Smooth muscle cell (in vitro differentiated cells): Measurements from ENCODE around the gene RNF6. TPM values are rescaled to one million over a fixed set of nuclear protein-coding genes. Genes with fewer than 3 reads are reported as not detected.

Source experiments
- DNase-seq: peaks from one replicate; lab custom pipeline; 2025; ENCODE audit not compliant: unreplicated experiment; lab: John Stamatoyannopoulos, UW
- H2AFZ ChIP-seq: fragments of 200-600 bp; sonication (generic); 2 replicates; pipeline ENCODE4 v1.6.0; 2016; ENCODE audit warnings: antibody characterized with exemption, low read depth, mild to moderate bottlenecking
- H3F3A ChIP-seq: fragments of 200-600 bp; sonication (generic); 2 replicates; pipeline ENCODE4 v1.6.0; 2017; ENCODE audit warnings: antibody characterized with exemption, low read depth
- H3K27ac ChIP-seq: fragments of 200-600 bp; sonication (generic); 2 replicates; pipeline ENCODE4 v1.5.1; 2016; ENCODE audit warnings: low read depth, mild to moderate bottlenecking
- H3K27me3 ChIP-seq: fragments of 200-600 bp; sonication (generic); 2 replicates; pipeline ENCODE4 v1.6.1; 2016; ENCODE audit warnings: low read depth, mild to moderate bottlenecking
- H3K36me3 ChIP-seq: fragments of 200-600 bp; sonication (generic); 2 replicates; pipeline ENCODE4 v1.5.1; 2016; ENCODE audit warnings: low read depth
- H3K4me1 ChIP-seq: fragments of 200-600 bp; sonication (generic); 2 replicates; pipeline ENCODE4 v1.5.1; 2016; ENCODE audit warnings: low read depth
- H3K4me2 ChIP-seq: fragments of 200-600 bp; sonication (generic); 2 replicates; pipeline ENCODE4 v1.6.0; 2016; ENCODE audit warnings: mild to moderate bottlenecking
- H3K4me3 ChIP-seq: fragments of 200-600 bp; sonication (generic); 2 replicates; pipeline ENCODE4 v1.5.1; 2016; ENCODE audit warnings: mild to moderate bottlenecking
- H3K79me2 ChIP-seq: fragments of 200-600 bp; sonication (generic); 2 replicates; pipeline ENCODE4 v1.6.0; 2016; ENCODE audit warnings: low read depth, mild to moderate bottlenecking
- H3K9ac ChIP-seq: fragments of 200-600 bp; sonication (generic); 2 replicates; pipeline ENCODE4 v1.6.0; 2016; ENCODE audit warnings: low read depth
- H3K9me3 ChIP-seq: fragments of 200-600 bp; sonication (generic); replicated peaks from 2 replicates; pipeline ENCODE4 v1.5.1; 2016; ENCODE audit warnings: low read depth
- H4K20me1 ChIP-seq: fragments of 200-600 bp; sonication (generic); 2 replicates; pipeline ENCODE4 v1.6.0; 2016; ENCODE audit warnings: low read depth
- CTCF ChIP-seq: fragments of 200-600 bp; sonication (generic); IDR thresholded peaks from 2 replicates; pipeline ENCODE4 v1.5.1; 2017; ENCODE audit warnings: borderline replicate concordance, mild to moderate bottlenecking, antibody characterized with exemption; ENCODE audit not compliant: insufficient read depth, poor library complexity, severe bottlenecking
- WGBS: methylation state at CpG from one replicate; pipeline ENCODE4 v1.1.7; 2016; ENCODE audit warnings: low lambda C conversion rate; 5-methylcytosine and 5-hydroxymethylcytosine counted together
- polyA plus RNA-seq: library from polyadenylated mRNA; unstranded; fragments of >200 nt; fragmentation: Nextera tagmentation; extraction: Ambion mirVana; gene quantifications from 2 replicates; pipeline ENCODE4 v1.2.1, GENCODE V29; 2016
- total RNA-seq: library from RNA; depleted of rRNA; stranded (reverse); fragments of >200 nt; gene quantifications from 2 replicates; pipeline ENCODE4 v1.2.3, GENCODE V29; 2014

RNF6 gene
- total and polyA plus RNA-seq, 2 experiments from 2014 or later: 27.8 to 47.3 TPM

GRCh38 chr13:26200811-26201210 is 21.3 kb downstream of the RNF6 start:
- H3K79me2 ChIP-seq: no peaks in the 10 kb centered on the region
- H3K9me3 ChIP-seq: peaks cover 6% of the 10 kb centered on the region
- no peaks in the 10 kb centered on the region for H3K27me3 ChIP-seq
- TF ChIP-seq CTCF: no peak
- no peak overlapping the region for H3K9ac ChIP-seq
- H4K20me1 ChIP-seq: no peaks in the 10 kb centered on the region
- DNase-seq: no peak
- no peak overlapping the region for H3K27ac ChIP-seq
- H3F3A ChIP-seq: peaks cover 4% of the 10 kb centered on the region
- H3K36me3 ChIP-seq: no peaks in the 10 kb centered on the region
- no peaks in the 10 kb centered on the region for H3K4me1 ChIP-seq
- no peak overlapping the region for H3K4me2 ChIP-seq
- no peak overlapping the region for H3K4me3 ChIP-seq
- no peak overlapping the region for H2AFZ ChIP-seq

GRCh38 chr13:26198116-26198515 is 24.0 kb downstream of the RNF6 start:
- peaks cover 10% of the 10 kb centered on the region for H3K9me3 ChIP-seq
- H3K4me3 ChIP-seq: no peak overlapping the region
- H3K36me3 ChIP-seq: peaks cover 4% of the 10 kb centered on the region
- DNase-seq: no peak
- H3K27ac ChIP-seq: no peak overlapping the region
- no peak overlapping the region for H2AFZ ChIP-seq
- TF ChIP-seq CTCF: no peak
- no peaks in the 10 kb centered on the region for H3K4me1 ChIP-seq
- no peak overlapping the region for H3K4me2 ChIP-seq
- H4K20me1 ChIP-seq: no peaks in the 10 kb centered on the region
- no peak overlapping the region for H3K9ac ChIP-seq
- H3F3A ChIP-seq: peaks cover 4% of the 10 kb centered on the region
- H3K79me2 ChIP-seq: no peaks in the 10 kb centered on the region
- no peaks in the 10 kb centered on the region for H3K27me3 ChIP-seq

GRCh38 chr13:26197298-26197697 is 24.8 kb downstream of the RNF6 start:
- no peaks in the 10 kb centered on the region for H3K79me2 ChIP-seq
- no peak overlapping the region for H3K4me2 ChIP-seq
- no peaks in the 10 kb centered on the region for H3F3A ChIP-seq
- H3K27ac ChIP-seq: no peak overlapping the region
- TF ChIP-seq CTCF: no peak
- H3K4me1 ChIP-seq: no peaks in the 10 kb centered on the region
- no peak for DNase-seq
- H3K9ac ChIP-seq: no peak overlapping the region
- H3K9me3 ChIP-seq: peaks cover 10% of the 10 kb centered on the region
- no peak overlapping the region for H2AFZ ChIP-seq
- peaks cover 4% of the 10 kb centered on the region for H3K36me3 ChIP-seq
- no peaks in the 10 kb centered on the region for H3K27me3 ChIP-seq
- no peak overlapping the region for H3K4me3 ChIP-seq
- no peaks in the 10 kb centered on the region for H4K20me1 ChIP-seq

GRCh38 chr13:26186995-26187394 is 35.1 kb downstream of the RNF6 start:
- H3K4me1 ChIP-seq: no peaks in the 10 kb centered on the region
- H2AFZ ChIP-seq: peak overlapping the region; percentile 100
- no peaks in the 10 kb centered on the region for H3K79me2 ChIP-seq
- DNase-seq: no peak
- H3K4me3 ChIP-seq: peak overlapping the region; percentile 65
- no peaks in the 10 kb centered on the region for H3K27me3 ChIP-seq
- H3K9me3 ChIP-seq: no peaks in the 10 kb centered on the region
- peaks cover 7% of the 10 kb centered on the region for H3F3A ChIP-seq
- WGBS: 82% methylated on average over 22 of the region's 22 CpGs
- no peak for TF ChIP-seq CTCF
- no peaks in the 10 kb centered on the region for H4K20me1 ChIP-seq
- peak overlapping the region; percentile 96 for H3K4me2 ChIP-seq
- H3K9ac ChIP-seq: peak overlapping the region; percentile 35
- no peaks in the 10 kb centered on the region for H3K36me3 ChIP-seq
- no peak overlapping the region for H3K27ac ChIP-seq
